ENCODE measurements around the gene RPUSD1.
"Not testable (repeated sequence)": the region's sequence is repeated elsewhere in the genome, so short reads cannot be mapped to it uniquely, and the experiment has no call there.

Gene RPUSD1

GRCh38 chr16:766008-766819 lies 22.0 kb downstream of the RPUSD1 start:
- no peak for DNase-seq (ENCODE audit: low read depth)

GRCh38 chr16:765488-765865 lies 22.7 kb downstream of the RPUSD1 start:
- DNase-seq (ENCODE audit: low read depth): no peak

DNA sequence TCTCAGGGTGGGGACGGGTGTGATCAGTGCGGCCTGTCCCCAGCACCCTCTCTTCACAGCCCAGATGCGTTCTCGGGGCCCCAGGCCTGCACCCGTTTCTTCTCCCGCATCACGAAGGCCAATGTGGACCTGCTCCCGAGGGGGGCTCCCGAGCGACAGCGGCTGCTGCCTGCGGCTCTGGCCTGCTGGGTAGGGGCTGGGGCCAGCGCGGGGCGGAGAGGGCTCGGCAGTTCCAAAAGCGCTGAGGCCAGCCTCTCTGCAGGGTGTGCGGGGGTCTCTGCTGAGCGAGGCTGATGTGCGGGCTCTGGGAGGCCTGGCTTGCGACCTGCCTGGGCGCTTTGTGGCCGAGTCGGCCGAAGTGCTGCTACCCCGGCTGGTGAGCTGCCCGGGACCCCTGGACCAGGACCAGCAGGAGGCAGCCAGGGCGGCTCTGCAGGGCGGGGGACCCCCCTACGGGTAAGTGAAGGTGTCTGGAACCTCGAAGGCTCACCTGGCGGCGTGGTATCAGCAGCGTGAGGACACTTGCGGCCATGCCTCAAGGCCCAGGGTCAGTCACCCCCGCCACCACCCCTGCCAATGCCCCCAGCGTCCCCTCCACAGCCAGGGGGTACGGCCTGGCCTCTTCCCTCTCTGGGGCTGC lies 23.2 kb downstream of the RPUSD1 start:
- DNase-seq (ENCODE audit: low read depth): no peak

- no peak for DNase-seq (ENCODE audit: low read depth)
Measured at GRCh38 chr16:764184-764750, 23.9 kb downstream of the RPUSD1 start.

- no peak for DNase-seq (ENCODE audit: low read depth)
Measured at GRCh38 chr16:763369-764183, 24.6 kb downstream of the RPUSD1 start.

- DNase-seq (ENCODE audit: low read depth): no peak
Measured at GRCh38 chr16:762595-763268, 25.4 kb downstream of the RPUSD1 start.

DNA sequence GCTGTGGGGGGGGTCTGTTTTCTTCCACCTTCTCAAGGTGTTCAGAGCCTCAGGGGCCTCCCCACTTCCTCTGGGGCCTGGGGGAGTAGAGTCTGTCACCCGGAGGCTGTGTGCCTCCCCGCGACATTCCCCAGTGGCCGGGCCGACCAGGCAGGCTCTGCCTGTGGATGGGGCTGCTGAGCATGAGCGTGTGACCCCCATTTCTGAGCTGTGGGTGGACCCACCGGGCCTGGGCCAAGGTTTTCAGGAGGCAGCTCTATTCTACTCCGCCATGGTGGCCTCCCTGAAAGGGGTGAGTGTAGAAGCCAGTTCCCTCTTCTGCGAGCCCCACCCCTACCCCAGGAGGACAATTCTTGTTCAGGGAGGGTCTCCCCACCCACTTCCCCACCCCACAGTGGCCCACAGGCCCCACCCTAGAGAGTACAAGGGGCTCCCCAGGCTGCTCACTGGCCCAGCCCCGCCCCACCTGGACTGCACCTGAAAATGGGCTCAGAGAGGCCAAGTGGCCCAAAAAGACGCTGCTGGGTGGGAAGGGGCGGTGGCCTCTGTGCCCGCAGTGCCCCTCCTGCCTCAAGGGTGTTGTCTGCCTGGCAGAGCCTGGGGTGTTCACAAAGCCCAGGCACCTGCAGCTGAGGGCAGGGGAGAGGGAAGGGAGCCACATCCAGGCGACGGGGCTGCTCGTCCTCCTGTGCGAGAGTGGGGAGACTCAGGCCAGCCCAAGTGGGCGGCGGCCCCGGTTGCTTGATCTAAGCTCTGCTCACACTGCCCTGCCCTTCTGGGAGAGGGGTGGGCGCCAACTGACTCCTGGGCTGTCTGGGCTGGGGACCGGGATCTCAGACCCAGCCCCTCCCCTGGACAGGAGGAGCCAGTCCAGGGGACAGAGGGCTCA lies 26.3 kb downstream of the RPUSD1 start:
- no peak for DNase-seq (ENCODE audit: low read depth)

- no peak for DNase-seq (ENCODE audit: low read depth)
Measured at GRCh38 chr16:760545-761343, 27.4 kb downstream of the RPUSD1 start, which contains the start of gene MSLN. MSLN (plus strand) TSS chr16:760734; CDS start chr16:762681, 1,947 bp downstream.

DNA sequence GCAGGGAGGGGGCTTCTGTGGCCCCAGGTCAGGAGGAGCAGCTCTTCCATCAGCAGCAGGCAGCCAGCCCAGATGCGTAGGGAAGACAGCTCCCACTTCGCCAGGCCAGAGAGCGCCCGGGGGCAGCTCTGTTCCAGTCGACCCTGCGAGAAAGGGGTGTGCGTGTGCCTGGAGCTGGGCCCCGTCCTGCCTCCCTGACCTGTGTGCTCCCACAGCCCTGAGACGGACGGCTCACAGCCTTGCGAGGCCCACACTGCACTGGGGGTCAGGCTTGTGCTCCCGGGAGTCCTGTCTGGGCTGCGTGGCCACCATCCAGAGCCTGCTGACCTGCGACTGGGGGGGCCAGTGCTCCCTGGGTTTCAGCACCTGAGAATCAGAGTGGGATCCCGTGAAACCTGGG lies 28.1 kb downstream of the RPUSD1 start:
- DNase-seq (ENCODE audit: low read depth): no peak

GRCh38 chr16:759110-759910 lies 28.9 kb downstream of the RPUSD1 start:
- no peak for DNase-seq (ENCODE audit: low read depth)

DNA sequence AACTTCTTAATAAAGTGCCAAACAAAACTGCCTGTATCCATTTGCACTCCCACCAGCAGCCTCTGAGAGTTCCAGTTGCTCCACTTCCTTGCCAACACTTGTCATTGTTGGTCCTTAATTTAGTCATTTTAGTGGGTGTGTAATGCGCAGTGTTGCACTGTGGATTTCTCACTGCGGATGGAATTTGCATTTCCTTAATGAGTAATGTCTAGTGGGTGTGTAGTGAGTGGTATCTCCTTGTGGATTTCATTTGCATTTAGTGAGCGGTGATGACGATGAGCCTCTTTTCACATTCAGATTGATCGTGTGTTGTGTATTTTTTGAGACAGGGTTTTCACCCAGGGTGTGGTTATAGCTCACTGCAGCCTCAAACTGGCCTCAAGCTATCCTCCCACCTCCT lies 31.8 kb downstream of the RPUSD1 start:
- DNase-seq (ENCODE audit: low read depth): no peak

DNA sequence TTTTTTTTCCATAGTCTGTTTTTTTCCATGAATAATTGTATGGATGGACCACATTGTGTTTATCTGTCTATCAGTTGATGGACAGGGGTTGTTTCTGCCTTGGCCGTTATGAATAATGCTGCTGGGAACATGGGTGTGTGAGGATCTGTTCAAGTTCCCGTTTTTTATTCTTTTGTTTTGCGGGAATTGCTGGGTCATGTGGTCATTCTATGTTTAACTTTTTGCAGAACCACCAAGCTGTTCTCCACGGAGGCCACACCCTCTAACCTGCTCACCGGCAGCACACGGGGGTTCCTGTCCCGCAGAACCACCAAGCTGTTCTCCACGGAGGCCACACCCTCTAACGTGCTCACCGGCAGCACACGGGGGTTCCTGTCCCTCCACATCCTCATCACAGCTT lies 33.5 kb downstream of the RPUSD1 start:
- no peak for DNase-seq (ENCODE audit: low read depth)

- DNase-seq (ENCODE audit: low read depth): not testable (repeated sequence)
Measured at GRCh38 chr16:754121-754607, 34.0 kb downstream of the RPUSD1 start.

GRCh38 chr16:752007-752312 lies 36.2 kb downstream of the RPUSD1 start:
- no peak for DNase-seq (ENCODE audit: low read depth)

DNA sequence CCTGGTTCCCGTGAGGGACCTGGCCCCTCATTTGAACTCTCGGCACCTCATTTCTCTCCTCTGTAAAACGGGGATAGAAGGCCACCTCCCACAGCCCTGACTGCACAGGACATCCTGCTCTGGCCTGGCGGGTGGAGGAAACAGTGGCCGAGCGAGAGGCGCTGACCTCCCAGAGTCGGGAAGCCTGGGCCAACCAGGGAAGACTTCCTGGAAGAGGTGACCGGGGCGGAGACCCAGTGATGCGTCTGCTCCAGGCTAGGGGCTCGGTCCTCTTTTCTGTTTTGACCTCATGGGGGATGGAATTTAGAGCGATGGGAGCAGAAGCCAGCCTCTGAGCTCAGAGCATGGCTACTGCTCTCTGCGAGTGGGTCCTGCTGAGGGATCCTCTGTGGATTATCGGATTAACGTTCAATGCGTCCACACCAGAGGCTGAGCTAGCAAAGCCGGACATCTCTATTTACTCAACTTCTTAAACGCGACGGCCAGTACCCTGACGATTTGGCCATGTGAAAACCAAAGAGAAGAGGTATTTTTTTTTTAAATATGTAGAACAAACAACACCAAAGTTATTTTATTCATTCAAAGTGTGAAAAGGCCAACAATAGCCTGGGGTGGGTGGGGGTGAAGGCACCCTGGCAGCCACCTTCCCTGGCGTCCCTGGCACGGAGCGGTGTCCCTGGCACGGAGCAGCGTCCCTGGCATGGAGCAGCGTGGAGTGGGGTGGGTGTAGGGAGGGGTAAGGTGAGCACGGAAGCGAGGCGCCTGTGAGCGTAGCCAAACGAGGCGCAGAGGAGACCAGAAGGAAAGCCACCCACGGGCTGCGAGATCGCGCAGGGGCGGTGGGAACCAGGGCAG lies 36.8 kb downstream of the RPUSD1 start:
- no peak for DNase-seq (ENCODE audit: low read depth)

GRCh38 chr16:750485-750884 lies 37.7 kb downstream of the RPUSD1 start:
- DNase-seq (ENCODE audit: low read depth): no peak

GRCh38 chr16:749010-749409 lies 39.2 kb downstream of the RPUSD1 start:
- DNase-seq (ENCODE audit: low read depth): no peak
